Measurements from ENCODE around the gene RFLNA.
A peak's percentile ranks its signal among the peaks of the same experiment; 100 is the strongest.
"Not testable (repeated sequence)": the region's sequence is repeated elsewhere in the genome, so short reads cannot be mapped to it uniquely, and the experiment has no call there.

Gene RFLNA

GRCh38 chr12:124319368-124320050, 24.6 kb downstream of the RFLNA start:
- DNase-seq (ENCODE audit: low spot score) = no peak

GRCh38 chr12:124321040-124321481, 26.2 kb downstream of the RFLNA start:
- DNase-seq (ENCODE audit: low spot score) = peak; percentile 63

- DNase-seq (ENCODE audit: low spot score) = no peak
Measured at GRCh38 chr12:124321556-124322270, 26.8 kb downstream of the RFLNA start.

- no peak for DNase-seq (ENCODE audit: low spot score)
Measured at GRCh38 chr12:124322271-124322998, 27.5 kb downstream of the RFLNA start.

GRCh38 chr12:124322999-124323328, 28.1 kb downstream of the RFLNA start:
- not testable (repeated sequence) for DNase-seq (ENCODE audit: low spot score)

- DNase-seq (ENCODE audit: low spot score) = peak; percentile 2
Measured at GRCh38 chr12:124323771-124324530, 29.1 kb downstream of the RFLNA start.

- no peak for DNase-seq (ENCODE audit: low spot score)
Measured at GRCh38 chr12:124324803-124325705, 30.2 kb downstream of the RFLNA start.

- no peak for DNase-seq (ENCODE audit: low spot score)
Measured at GRCh38 chr12:124326104-124326503, 31.2 kb downstream of the RFLNA start.

- no peak for DNase-seq (ENCODE audit: low spot score)
Measured at GRCh38 chr12:124326871-124327270, 32.0 kb downstream of the RFLNA start.

- DNase-seq (ENCODE audit: low spot score) = no peak
Measured at GRCh38 chr12:124327362-124328043, 32.6 kb downstream of the RFLNA start.

GRCh38 chr12:124328116-124328515, 33.2 kb downstream of the RFLNA start:
- no peak for DNase-seq (ENCODE audit: low spot score)

- no peak for DNase-seq (ENCODE audit: low spot score)
Measured at GRCh38 chr12:124328636-124329035, 33.7 kb downstream of the RFLNA start.

GRCh38 chr12:124332058-124332672, 37.3 kb downstream of the RFLNA start:
- DNase-seq (ENCODE audit: low spot score) = no peak

- DNase-seq (ENCODE audit: low spot score) = no peak
Measured at GRCh38 chr12:124332900-124333299, 38.0 kb downstream of the RFLNA start.

- no peak for DNase-seq (ENCODE audit: low spot score)
Measured at GRCh38 chr12:124333724-124334123, 38.8 kb downstream of the RFLNA start.

GRCh38 chr12:124334266-124334665, 39.4 kb downstream of the RFLNA start:
- no peak for DNase-seq (ENCODE audit: low spot score)

GRCh38 chr12:124334976-124335375, 40.1 kb downstream of the RFLNA start:
- DNase-seq (ENCODE audit: low spot score) = no peak

- DNase-seq (ENCODE audit: low spot score) = no peak
Measured at GRCh38 chr12:124335426-124336183, 40.7 kb downstream of the RFLNA start.

GRCh38 chr12:124336184-124336437, 41.2 kb downstream of the RFLNA start:
- no peak for DNase-seq (ENCODE audit: low spot score)

Data from CD4-positive, alpha-beta T cell treated with Interleukin-15 for 4 hours (primary cell).